HepG2 (cell line): ENCODE results near the gene SNF8. TPM values are rescaled to one million over a fixed set of nuclear protein-coding genes. Genes with fewer than 3 reads are reported as not detected.

Experiments
- CTCF ChIP-seq: sonication (generic); formaldehyde crosslinking; IDR thresholded peaks from 2 replicates; pipeline ENCODE4 v1.5.0; 2020; ENCODE audit warnings: mild to moderate bottlenecking, missing genetic modification reagents, moderate library complexity
- FOXO1 ChIP-seq: sonication (generic); formaldehyde crosslinking; IDR thresholded peaks from 2 replicates; pipeline ENCODE4 v1.4.0; 2020; ENCODE audit warnings: missing genetic modification reagents
- SALL2 ChIP-seq: sonication (generic); formaldehyde crosslinking; IDR thresholded peaks from 2 replicates; pipeline ENCODE4 v1.8.1; 2023; ENCODE audit warnings: mild to moderate bottlenecking, missing genetic modification reagents, inconsistent platforms
- SOX13 ChIP-seq, 3 experiments: fragments of 450-650 bp in 1 of 3; sonication (generic) in 1 of 3; formaldehyde crosslinking in 1 of 3; IDR thresholded peaks in 2 of 3; conservative IDR thresholded peaks in 1 of 3; 2 replicates each; pipeline versions ENCODE4 v1.5.0 to v1.6.1; 2016 to 2020; ENCODE audit warnings: antibody characterized with exemption in 1 of 3, mild to moderate bottlenecking in 1 of 3, missing compliant biosample characterization in 1 of 3, missing genetic modification reagents in 1 of 3, moderate library complexity in 1 of 3
- TIGD3 ChIP-seq: sonication (generic); formaldehyde crosslinking; IDR thresholded peaks from 2 replicates; pipeline ENCODE4 v1.5.1; 2020; ENCODE audit warnings: mild to moderate bottlenecking, missing genetic modification reagents, borderline replicate concordance
- ZMYM2 ChIP-seq: sonication (generic); formaldehyde crosslinking; IDR thresholded peaks from 2 replicates; pipeline ENCODE4 v1.8.0; 2022; ENCODE audit warnings: mild to moderate bottlenecking, missing genetic modification reagents
- ZNF3 ChIP-seq: IDR thresholded peaks from 2 replicates; pipeline ENCODE4 v1.7.0; 2017; ENCODE audit warnings: inconsistent platforms
- ZNF460 ChIP-seq: sonication (generic); formaldehyde crosslinking; IDR thresholded peaks from 2 replicates; pipeline ENCODE4 v1.5.1; 2020; ENCODE audit warnings: missing genetic modification reagents, mild to moderate bottlenecking, borderline replicate concordance
- ZNF572 ChIP-seq: sonication (generic); formaldehyde crosslinking; IDR thresholded peaks from 2 replicates; pipeline ENCODE4 v1.5.1; 2020; ENCODE audit warnings: mild to moderate bottlenecking, missing genetic modification reagents
- ZNF646 ChIP-seq: sonication (generic); formaldehyde crosslinking; IDR thresholded peaks from 2 replicates; pipeline ENCODE4 v1.9.0; 2021; ENCODE audit warnings: mild to moderate bottlenecking, missing genetic modification reagents
- ZNF792 ChIP-seq: IDR thresholded peaks from 2 replicates; pipeline ENCODE4 v1.6.1; 2016
- polyA plus RNA-seq, 8 experiments: library from polyadenylated mRNA; depleted of rRNA in 3 of 8; stranded (reverse) in 7 of 8; unstranded in 1 of 8; fragments of >200 nt; fragmentation: Illumina TruSeq in 4 of 8; extraction: Trizol in 4 of 8; gene quantifications; 2 replicates each; pipeline versions ENCODE4 v1.2.1 to v1.2.3, GENCODE V29; 2011 to 2016; ENCODE audit warnings: low read depth in 4 of 8, missing spikeins in 1 of 8, mixed read lengths in 1 of 8; ENCODE audit not compliant: insufficient read depth in 1 of 8
- total RNA-seq, 5 experiments: library from RNA; depleted of rRNA; stranded (reverse); fragments of >200 nt; fragmentation: Illumina TruSeq; extraction: Trizol; gene quantifications; 2 replicates each; pipeline ENCODE4 v1.2.3, GENCODE V29; 2016; ENCODE audit warnings: low read depth in 1 of 5

The SNF8 gene
- total and polyA plus RNA-seq, 2 of the 13 experiments (the other 11 are each of a cell fraction or from before 2014, with no cell fraction given), result 114 to 153 TPM

- TF ChIP-seq ZNF646 (CRISPR knock-in tag) (0 out of 2 replicates have a peak, but pooled peaks have one; percentile 29), ZMYM2 (CRISPR knock-in tag) (peak; percentile 89), CTCF (CRISPR knock-in tag) (peak; percentile 40; the same call in 1 of the 2 replicates), ZNF792 (peak; percentile 93), ZNF572 (CRISPR knock-in tag) (no peak), ZNF3 (peak; percentile 53; the same call in 1 of the 2 replicates), SOX13 (IDR thresholded peaks at IDR 0.05) (peak; percentile 39), SOX13 (CRISPR knock-in tag; conservative IDR thresholded peaks at IDR 0.05 in 1 of 2, IDR thresholded peaks at IDR 0.05 in 1 of 2) (peak in 1 of 2 experiments; percentile 74; a peak in 2 of 4 replicates), TIGD3 (CRISPR knock-in tag) (no peak), SALL2 (CRISPR knock-in tag) (peak; percentile 82), ZNF460 (CRISPR knock-in tag) (peak; percentile 70; the same call in 1 of the 2 replicates), FOXO1 (CRISPR knock-in tag) (no peak; the same call in 1 of the 2 replicates)
These were observed 26.4 kb upstream of the SNF8 start (continued) for GRCh38 chr17:48970865-48971687.
